PFSK-1 (cell line): Measurements from ENCODE around the gene DRGX.

Experiments
- FOXP2 ChIP-seq: optimal IDR thresholded peaks from 2 replicates; pipeline ENCODE3; 2011; ENCODE audit warnings: borderline replicate concordance, control low read depth, inconsistent platforms; ENCODE audit not compliant: insufficient read depth; ENCODE audit errors: extremely low read length, extremely low read depth
- POLR2AphosphoS5 ChIP-seq: IDR thresholded peaks from 2 replicates; pipeline ENCODE4 v1.6.1; 2012; ENCODE audit warnings: low read depth, mild to moderate bottlenecking, control low read depth, low read length, moderate library complexity
- REST ChIP-seq, 2 experiments: IDR thresholded peaks; 2 replicates each; pipeline versions ENCODE4 v1.6.1 to v1.8.0; 2011 to 2012; ENCODE audit warnings: low read depth in 2 of 2, low read length in 2 of 2, control low read depth in 1 of 2, inconsistent platforms in 1 of 2, mild to moderate bottlenecking in 1 of 2, moderate library complexity in 1 of 2; ENCODE audit not compliant: insufficient read depth in 1 of 2
- SIN3A ChIP-seq: IDR thresholded peaks from 2 replicates; pipeline ENCODE4 v1.6.1; 2012; ENCODE audit warnings: mild to moderate bottlenecking, low read length, moderate library complexity, borderline replicate concordance; ENCODE audit not compliant: insufficient read depth
- TAF1 ChIP-seq: IDR thresholded peaks from 2 replicates; pipeline ENCODE4 v1.6.1; 2012; ENCODE audit warnings: low read length, control low read depth, borderline replicate concordance; ENCODE audit not compliant: insufficient read depth

DRGX gene

GRCh38 chr10:49373361-49373760 lies 22.5 kb downstream of the DRGX start:
- TF ChIP-seq FOXP2 = no peak
- no peak for TF ChIP-seq SIN3A
- TF ChIP-seq TAF1 = no peak
- TF ChIP-seq POLR2AphosphoS5 = no peak
- no peak for TF ChIP-seq REST (IDR thresholded peaks at IDR 0.05; ENCODE audit: insufficient read depth in 1 of 2, low read depth in 2 of 2, low read length in 2 of 2)

GRCh38 chr10:49371967-49372366 lies 23.9 kb downstream of the DRGX start:
- TF ChIP-seq SIN3A (no peak), REST (IDR thresholded peaks at IDR 0.05; ENCODE audit: insufficient read depth in 1 of 2, low read depth in 2 of 2, low read length in 2 of 2) (no peak)

GRCh38 chr10:49370326-49371100 lies 25.4 kb downstream of the DRGX start:
- no peak for TF ChIP-seq REST (IDR thresholded peaks at IDR 0.05; ENCODE audit: insufficient read depth in 1 of 2, low read depth in 2 of 2, low read length in 2 of 2)
- no peak for TF ChIP-seq FOXP2
- no peak for TF ChIP-seq POLR2AphosphoS5
- no peak for TF ChIP-seq TAF1
- no peak for TF ChIP-seq SIN3A

GRCh38 chr10:49369216-49370162 lies 26.4 kb downstream of the DRGX start:
- TF ChIP-seq REST (IDR thresholded peaks at IDR 0.05; ENCODE audit: insufficient read depth in 1 of 2, low read depth in 2 of 2, low read length in 2 of 2) (no peak), FOXP2 (no peak), TAF1 (no peak), SIN3A (no peak), POLR2AphosphoS5 (no peak)
